CD4-positive, alpha-beta T cell treated with Interleukin-4 for 4 hours (primary cell): ENCODE results near the gene TET2.

ENCODE experiments used
- DNase-seq: peaks from one replicate; pipeline ENCODE4 v3.0.0-alpha.2; 2020

TET2 gene

GRCh38 chr4:105186701-105187161 lies 40.1 kb downstream of the TET2 start:
- DNase-seq = no peak

DNA sequence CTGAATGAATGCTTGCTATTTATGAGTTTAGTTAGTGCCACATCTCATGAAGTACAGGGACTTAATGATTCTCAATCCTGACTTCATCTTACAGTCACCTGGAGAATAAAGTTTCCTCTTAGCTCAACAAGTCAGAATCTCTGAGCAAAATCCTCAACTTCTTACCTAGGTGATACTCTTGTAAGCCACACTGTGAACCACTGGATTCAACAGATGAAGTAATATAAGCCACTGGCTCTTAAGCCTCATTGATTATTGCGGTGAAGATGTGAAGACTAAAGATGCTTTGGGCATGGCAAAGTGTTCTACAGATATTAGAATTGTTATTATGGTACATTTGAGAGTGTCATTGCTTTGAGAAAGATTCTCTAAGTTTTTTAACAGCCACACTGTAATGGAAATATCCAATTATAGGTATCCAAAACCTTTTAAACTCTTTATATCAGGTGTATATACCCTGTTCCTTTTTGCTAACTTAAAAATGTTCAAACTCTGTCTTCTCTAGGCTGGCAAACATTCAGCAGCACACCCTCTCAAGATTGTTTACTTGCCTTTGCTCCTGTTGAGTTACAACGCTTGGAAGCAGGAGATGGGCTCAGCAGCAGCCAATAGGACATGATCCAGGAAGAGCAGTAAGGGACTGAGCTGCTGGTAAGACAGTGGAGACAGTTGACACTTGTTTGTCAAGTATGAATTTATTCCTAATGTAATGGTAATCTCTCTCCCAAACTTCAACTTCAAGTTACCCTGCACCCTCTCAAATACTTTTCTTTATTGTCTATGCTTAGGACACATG lies 43.4 kb downstream of the TET2 start:
- no peak for DNase-seq

GRCh38 chr4:105191621-105192210 lies 45.0 kb downstream of the TET2 start:
- peak; percentile 22 for DNase-seq

- no peak for DNase-seq
Observed at GRCh38 chr4:105192474-105192873, 45.8 kb downstream of the TET2 start.

DNA sequence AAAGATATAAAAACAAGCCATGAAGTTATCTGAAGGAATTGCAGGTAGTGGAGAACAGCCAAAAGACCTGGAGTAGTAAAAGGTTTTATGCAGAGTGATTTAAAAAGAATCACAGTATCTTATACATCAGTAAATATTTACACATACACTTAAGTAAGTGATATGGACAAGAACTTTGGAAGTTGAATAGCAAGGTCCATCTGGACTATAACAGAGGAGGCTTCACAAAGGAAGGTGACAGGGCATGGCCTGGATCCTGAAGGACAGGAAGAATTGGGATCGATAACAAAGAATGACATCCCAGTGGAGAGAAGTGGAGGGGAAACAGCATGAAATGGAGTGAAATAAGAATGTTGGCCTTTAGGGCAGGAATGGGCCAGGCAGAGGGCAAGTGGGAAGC lies 46.2 kb downstream of the TET2 start:
- no peak for DNase-seq

GRCh38 chr4:105193536-105193935 lies 46.9 kb downstream of the TET2 start:
- DNase-seq = no peak

- no peak for DNase-seq
Observed at GRCh38 chr4:105194328-105195231, 47.9 kb downstream of the TET2 start.

- no peak for DNase-seq
Observed at GRCh38 chr4:105196523-105197145, 50.0 kb downstream of the TET2 start.

- DNase-seq = no peak
Observed at GRCh38 chr4:105197777-105198176, 51.1 kb downstream of the TET2 start.

- DNase-seq = no peak
Observed at GRCh38 chr4:105198541-105198940, 51.9 kb downstream of the TET2 start.

DNA sequence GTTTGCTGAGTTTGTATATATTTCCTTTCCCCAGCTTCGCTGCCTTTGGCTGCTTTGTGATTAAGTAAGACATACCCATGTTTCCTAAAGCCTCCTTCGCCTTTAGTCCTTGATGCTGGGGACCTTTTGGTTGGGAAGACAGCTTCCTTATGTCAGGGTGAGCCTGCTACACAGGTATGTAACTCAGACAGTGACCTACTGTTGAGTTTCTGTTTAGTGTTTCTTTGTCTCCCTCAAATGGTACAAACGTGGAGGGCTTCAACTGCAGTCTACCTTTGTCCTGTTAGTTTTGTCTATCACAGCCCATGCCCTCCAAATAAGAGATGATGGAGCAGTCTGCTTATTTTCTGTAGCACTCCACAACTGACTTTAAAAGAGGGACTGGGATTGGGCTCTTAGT lies 59.5 kb downstream of the TET2 start:
- DNase-seq = no peak

DNA sequence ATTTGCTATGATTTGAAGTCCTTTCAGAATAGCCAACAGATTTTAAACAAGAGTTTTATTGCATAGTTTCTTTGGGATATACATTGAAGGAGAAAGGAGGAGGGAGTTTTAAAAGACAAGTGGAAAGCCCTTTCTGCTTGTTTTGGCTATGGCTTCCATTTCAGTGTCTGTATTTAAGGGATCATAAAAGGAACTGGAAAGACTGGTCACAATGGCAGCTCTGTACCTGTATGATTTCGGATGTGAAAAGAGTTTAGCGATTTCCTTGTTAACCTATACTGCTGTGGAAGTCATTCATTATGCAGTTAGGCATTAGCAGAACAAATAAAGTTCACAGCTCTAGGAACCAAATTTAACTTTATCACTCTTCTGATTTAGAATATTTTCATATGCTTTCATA lies 60.7 kb downstream of the TET2 start:
- no peak for DNase-seq

GRCh38 chr4:105208561-105208960 lies 61.9 kb downstream of the TET2 start:
- DNase-seq = no peak

- no peak for DNase-seq
Observed at GRCh38 chr4:105210916-105211315, 64.2 kb downstream of the TET2 start.

DNA sequence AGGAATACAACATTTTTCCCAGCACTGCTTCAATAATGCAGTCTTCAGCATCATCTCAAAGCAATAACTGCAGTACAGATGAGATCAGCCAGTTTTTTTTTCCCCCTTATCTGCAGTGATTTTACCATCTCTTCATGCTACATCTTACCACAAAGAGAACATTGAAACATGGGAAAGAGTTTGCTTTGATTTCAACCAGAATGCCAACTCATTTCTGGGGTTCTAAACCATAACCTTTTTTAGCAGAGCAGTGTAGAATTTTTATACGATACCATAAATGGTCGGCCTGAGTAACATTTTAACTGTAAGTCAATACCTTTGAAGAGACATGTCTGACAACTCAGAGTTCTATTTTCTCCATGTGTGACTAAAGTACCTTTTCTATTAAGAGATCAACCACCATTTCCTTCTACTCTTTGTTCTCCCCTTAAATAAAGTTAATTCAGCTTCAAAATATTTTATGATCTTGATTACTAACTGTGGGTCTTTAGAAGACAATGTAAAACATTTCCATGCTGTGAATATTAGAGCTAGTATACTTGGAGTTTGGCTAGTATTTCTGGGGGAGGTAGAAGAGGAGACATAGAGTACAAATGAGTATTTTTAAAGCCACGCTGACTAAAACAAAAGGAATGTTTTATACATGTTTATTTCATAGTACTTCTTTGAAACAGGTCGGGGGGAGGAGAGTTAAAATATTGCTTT lies 69.1 kb downstream of the TET2 start:
- DNase-seq = no peak

- DNase-seq = no peak
Observed at GRCh38 chr4:105225500-105225899, 78.8 kb downstream of the TET2 start.

DNA sequence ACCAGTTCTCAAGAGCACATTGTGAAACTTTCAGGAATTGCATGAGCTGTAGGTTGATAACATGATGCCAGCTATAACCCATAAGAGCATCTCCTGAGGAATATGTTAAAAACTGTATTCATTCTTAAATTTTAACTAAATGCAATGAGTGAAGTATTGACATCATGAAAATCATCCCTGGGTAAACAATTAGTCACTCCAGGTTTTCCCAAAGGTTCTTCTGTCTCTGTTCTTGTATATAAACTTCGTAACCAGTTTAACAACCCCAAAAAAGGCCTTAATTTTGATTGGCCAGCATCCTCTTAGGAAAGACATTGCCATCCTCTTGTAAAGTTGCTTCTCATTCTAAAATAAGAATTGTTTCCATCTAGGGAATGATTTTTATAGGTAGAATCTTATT lies 80.4 kb downstream of the TET2 start:
- no peak for DNase-seq

- DNase-seq = no peak
Observed at GRCh38 chr4:105230287-105230686, 83.6 kb downstream of the TET2 start.

DNA sequence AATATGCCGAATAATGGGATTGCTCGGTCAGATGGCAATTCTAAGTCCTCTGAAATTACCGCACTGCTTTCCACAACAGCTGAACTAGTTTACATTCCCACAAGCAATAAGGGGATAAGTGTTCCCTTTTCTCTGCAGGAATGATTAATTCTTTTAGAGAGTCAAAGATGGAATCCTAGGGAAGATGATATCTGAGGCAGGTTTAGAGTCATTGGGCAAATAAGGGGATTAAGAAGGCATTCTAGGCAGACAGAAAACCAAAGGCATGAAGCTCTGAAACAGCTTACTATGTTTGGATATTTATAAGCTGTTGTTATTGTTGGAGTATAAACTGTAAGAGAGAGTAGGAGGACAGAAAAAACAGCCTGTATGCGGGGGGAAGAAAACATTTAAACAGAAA lies 85.7 kb downstream of the TET2 start:
- DNase-seq = no peak

GRCh38 chr4:105234582-105234981 lies 87.9 kb downstream of the TET2 start:
- no peak for DNase-seq

GRCh38 chr4:105236202-105236915 lies 89.7 kb downstream of the TET2 start:
- DNase-seq = no peak

DNA sequence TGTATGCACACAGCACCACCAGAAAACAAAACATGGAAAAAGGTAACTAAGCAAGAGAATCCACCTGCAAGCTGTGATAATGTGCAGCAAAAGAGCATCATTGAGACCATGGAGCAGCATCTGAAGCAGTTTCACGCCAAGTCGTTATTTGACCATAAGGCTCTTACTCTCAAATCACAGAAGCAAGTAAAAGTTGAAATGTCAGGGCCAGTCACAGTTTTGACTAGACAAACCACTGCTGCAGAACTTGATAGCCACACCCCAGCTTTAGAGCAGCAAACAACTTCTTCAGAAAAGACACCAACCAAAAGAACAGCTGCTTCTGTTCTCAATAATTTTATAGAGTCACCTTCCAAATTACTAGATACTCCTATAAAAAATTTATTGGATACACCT lies 90.2 kb downstream of the TET2 start:
- DNase-seq = no peak
